ENCODE data around the gene ALOX12B.
"Not testable (repeated sequence)": the region's sequence is repeated elsewhere in the genome, so short reads cannot be mapped to it uniquely, and the experiment has no call there.

Gene ALOX12B

DNA sequence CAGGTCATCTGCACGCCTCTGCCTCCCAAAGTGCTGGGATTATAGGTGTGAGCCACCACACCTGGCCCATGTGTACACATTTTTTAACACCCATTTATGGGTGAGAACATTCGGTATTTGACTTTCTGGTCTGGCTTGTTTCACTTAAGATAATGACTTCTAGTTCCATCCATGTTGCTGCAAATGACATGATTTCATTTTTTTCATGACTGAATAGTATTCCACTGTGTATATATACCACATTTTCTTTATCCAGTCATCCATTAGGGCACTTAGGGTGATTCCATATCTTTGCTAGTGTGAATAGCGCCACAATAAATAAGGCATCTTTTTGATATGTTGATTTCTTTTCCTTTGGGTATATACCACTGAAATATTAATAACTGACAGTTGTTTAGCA is 5.6 kb downstream of the ALOX12B start:
- no peak for DNase-seq

DNA sequence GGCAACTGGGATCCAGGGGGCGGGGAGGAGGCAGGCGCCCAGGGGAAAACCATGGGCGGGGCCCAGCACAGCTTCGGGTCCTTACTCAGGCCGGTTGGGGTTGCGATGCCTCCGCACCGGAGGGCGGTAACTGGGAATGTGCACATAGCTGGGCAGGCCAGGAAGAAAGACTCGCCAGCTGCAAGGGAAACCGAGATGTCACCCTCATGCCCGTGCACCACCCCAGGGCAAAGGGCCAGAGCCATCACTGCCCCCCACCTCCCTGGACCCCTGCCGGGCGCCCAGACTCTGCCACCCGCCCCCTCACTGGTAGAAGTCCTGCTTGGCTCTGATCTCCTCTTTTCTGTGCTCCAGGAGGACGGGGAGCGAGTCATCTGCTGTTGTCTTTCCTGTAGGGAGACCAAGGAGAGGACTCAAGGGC is 6.7 kb downstream of the ALOX12B start:
- DNase-seq = no peak

DNA sequence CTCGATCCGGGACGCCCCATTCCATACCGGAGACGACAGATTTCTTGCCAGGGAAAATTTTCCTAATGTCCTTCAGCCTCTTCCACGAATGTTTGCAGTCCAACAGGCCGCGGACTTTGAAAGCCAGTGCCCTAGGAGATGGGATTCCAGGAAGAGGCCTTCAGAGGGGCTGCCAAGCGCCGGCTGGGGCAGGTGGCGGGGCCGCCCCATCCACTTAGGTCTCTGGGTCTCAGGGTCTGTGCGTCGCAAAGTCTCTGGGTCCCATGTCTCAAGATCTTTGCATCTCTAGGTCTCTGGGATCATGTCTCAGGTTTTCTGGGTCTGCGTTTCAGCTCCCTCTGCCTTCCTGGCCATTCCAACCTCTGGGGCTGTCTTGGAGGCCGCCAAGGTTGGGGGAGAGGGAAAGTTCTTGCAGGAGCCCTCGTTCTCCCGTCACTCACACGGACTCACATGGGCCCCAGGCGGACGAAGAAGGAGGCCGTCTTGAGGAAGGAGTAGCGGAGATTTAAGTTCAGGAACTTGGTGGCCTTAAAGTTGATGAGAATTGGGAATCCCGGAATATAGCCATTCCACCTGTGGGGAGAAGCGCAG is 7.2 kb downstream of the ALOX12B start:
- DNase-seq = no peak

DNA sequence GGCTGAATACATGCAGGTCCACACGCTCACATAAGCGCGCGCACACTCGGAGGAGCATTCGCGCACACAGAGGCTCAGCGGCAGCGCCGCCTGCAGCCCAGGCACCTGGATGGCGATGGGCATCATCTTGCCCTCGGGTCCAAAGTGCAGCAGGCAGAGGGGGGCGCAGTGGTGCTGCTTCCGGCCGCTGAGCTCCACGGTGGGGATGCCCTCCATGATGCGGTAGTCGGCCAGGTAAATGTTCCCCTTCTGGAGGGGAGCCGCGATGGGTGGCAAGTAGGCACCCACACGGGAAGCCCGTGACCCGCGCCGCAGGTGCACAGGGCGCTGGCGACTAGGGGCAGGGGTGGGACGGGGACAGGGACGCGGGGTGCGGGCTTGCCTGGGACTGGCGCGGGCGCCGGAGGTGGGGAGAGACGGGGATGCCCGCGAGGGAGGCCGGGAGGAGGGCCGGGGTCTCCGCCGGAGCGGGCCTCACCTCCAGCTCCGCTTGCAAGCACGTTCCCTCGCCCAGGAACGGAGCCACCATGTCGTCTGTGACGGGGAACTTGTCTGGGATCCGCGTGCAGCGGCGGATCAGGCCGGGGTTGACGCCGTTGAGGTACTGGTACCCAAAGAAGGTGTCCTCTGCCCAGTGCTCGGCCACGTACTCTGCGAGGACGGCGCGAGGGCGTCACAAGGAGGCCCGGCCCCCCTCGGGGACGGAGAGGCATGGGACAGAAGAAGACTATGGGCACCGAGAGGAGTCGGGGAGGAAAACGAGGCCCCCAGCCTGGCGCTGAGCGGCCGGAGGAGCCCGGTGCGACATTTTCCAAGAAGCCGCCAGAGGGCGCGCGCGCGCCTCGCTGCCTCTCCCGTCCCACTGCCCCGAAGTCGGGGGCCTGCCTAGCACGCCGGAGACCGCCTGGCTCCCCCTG is 8.0 kb downstream of the ALOX12B start:
- no peak for DNase-seq

DNA sequence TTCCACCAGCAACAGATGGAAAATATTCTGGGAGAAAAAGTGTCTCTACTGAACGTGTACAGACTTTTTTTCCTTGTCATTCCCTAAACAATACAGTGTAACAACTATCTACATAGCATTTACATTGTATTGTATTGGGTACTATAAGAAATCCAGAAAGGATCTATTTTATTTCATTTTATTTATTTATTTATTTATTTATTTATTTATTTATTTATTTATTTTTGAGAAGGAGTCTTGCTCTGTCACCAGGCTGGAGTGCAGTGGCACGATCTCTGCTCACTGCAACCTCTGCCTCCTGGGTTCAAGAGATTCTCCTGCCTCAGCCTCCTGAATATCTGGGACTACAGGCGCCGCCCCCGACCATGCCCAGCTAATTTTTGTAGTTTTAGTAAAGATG is 9.6 kb downstream of the ALOX12B start:
- DNase-seq = not testable (repeated sequence)

DNA sequence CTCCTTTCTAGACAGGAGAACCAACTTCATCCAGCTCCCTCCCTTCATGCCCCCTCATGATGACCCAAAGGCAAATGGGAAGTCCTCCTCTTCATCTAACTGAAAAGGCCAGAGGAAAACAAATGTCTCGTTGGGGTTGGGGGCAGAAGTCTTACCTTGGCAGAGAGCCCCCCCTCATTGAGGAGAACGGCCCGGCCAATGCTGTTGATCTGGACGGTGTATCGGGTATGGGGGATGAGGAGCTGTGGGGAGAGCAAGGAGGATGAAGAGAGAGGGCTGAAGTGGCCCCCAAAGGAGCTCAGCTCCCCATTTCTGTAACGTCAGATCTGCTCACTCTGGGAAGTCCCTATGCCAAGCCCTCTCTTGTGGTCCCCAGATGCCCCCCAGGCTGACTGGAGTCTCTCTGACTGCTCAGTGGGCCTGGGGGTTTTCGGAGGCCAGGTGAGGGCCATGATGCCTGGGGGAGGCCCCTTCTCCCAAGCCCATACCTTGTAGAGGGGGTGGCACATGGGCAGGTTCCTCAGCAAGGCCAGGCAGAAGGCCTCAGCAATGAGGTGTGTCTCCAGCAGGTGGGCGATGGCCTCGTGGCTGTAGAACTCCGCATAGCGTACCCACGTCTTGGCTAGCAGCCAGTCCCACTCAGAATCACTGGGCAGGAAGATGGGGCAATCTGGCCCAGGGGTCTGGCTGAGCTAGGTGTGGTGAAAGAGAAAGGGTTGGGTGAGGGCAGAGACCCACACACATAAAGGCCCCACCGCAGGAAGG is 10.8 kb downstream of the ALOX12B start:
- DNase-seq = no peak

DNA sequence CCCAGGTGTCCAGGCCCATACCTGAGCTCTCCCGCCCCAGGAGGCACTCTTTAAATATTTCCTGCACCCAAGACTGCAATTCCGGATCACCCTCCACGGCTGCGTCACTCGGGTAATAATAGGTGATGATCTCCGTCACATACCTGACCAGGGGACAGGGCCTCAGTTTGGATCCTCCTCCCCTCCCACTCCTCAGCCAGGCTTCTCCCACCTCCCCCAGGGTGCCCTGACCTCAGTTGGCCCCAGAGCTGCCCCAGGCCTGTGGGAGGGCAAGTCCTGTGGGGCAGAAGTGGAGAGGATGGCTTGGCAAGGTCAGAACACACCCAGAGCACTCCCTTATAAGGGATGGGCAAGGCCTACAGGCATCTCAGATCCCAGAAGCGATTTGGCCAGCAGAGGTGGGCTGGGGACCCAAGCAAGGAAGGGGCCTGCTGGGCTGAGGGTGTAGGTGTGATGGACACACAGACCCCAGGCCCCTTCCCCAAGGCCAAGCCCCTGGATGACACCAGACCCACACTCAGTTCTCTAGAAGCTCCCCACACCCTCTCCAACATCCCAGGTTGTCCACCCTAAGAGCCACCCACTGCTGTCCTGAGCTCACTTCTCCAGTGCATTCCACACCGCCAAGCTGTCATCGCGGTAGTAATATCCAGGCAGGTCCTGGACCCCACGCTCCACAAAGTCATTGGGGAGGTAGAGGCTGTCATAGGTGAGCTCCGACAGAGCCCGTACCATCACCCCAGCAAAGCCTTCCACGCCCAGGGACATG is 11.8 kb downstream of the ALOX12B start:
- no peak for DNase-seq

DNA sequence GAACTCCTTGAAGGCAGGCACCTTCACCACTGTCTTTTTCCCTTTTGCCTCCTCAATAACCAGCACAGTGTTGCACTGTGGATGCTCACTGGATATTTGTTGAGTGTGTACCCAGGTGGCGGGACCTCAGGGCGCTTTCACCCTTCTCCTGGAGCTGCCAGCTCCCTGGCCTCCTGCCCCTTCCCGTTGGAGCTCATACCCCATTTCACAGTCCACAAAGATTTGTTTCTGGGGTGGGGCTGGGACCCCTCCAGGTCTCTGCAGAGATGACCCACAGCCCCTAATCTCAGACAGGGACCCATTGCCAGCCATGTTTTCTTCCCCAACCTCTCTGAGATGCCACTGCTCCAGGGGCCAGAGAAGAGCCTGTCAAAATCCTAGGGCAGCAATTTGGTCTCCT is 12.4 kb downstream of the ALOX12B start:
- DNase-seq = no peak

DNA sequence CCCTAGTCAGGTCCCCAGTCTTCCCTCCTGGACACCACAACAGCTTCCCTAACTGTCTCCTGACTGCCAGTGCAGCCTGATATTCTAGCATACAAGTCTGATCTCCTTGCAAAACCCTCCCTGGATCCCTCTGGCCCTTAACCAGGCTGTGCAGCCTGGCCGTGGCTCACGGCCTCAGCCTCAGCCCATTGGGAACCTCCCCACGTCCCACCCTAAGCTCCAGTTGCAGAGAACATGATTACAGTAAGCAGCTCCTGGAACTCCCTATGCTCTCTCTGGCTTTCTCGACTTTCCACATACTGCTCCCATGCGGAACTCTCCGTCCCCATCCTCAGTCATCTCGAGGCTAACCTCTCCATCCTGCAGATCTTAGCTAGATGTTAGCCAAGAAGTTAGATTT is 13.0 kb downstream of the ALOX12B start:
- DNase-seq = no peak

DNA sequence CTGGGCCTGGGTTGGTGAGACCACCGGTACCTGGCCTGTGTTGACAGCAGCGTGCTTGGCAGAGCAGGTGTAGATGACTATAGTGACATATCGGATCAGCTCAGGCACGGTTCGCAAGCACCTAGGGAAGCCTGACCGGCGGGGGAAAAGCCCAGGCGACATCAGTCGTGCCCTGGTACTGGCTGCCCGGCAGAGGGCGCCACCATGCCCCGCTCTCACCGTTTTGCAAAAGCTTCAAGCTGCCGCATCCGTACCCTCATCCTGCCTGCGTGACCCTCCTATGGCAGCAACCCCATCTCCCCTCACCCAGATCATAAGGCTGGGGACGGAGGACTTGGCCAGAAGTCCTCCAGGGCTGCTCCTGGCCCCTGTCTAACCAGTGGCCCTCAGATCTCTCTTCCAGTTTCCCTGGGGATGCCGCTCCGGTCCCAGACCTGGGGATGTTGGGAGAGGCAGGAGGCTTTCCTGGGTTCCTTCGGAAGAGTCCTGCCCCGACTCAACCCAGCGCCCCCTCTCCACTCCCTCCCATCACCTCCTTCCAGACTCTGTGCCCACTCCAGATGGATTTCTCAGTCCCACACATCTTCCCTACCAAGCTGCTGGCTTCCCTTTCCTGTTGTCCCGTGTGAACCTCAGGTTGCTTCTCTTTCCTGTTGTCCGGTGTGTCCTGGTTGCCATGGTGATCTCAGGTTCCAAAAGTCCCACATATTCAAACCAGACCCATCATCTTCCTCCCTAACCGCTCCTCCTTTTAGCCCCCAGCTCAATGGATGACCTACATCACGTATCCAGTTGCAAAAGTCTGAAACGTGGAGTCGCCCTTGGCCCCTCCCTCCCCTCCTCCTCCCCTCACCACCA is 13.7 kb downstream of the ALOX12B start:
- no peak for DNase-seq

DNA sequence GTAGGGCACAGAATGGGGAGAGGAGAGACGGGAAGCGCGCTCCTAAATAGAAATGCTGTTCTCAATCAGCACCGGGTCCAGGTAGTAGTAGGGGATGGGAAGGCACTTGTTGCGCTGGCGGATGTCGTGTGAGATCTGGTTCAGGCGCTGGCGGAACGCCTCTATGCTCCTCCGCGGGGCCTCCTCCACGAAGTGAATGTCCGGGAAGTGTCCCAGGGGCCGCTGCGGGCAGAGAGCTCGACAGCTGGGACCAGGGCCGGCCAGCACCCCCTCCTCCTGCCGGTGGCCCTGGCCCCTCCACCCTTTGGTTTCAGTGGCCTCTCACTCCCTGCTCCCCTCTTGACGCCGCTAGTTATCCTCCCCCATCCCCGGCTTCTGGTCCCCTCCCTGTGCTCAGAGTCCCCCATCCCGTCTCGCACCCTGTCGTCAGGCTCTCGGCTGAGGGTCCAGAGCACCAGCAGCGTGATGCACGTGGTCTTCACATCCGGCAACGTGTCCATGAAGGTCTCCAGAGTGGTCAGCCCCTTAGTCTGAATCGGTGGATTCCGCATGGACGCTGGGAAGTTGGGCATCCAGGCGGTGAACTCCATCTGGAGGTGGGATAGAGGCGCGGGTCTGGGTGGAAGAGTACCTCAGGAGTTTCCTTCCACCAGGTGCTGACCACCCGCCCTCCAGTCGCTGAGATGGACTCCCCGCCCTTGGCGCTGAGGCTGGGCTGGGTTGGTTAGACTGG is 14.6 kb downstream of the ALOX12B start:
- no peak for DNase-seq

DNA sequence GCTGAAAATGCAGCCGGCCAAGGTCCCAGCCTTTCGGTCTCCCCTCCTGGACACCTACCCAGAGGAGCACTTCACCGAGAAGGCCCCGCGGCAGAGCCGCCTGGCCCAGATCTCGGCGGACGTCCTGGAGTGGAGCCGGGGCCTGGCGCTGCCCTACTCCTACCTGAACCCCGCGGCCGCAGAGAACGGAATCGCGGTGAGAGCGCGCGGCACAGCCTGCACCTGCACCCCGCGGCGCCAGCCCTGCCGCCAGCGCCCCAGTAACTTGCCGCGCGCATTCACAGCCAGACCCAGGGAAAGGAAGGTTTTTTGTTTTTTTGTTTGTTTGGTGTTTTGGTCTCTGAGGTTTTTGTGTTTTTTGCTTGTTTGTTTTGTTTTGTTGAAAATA is 15.2 kb downstream of the ALOX12B start:
- DNase-seq = no peak

DNA sequence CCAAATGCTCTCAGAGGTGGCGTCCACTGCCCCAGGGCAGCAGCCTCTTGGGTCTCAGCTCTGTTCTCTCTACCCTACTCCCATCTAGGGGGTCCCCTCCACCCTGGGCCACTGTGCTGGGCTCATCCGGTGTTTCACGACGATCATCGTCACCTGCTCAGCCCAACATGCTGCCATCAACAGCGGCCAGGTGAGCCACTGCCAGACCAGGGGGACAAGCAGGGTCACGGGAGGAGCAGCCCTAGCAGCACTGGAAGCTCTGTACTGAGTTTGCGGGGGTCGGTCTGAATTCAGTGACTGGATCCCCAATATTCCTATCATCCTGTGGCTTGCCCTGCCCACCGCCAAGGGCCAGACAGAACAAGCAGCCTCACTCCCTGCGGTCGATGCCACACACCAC is 16.0 kb downstream of the ALOX12B start:
- no peak for DNase-seq

DNA sequence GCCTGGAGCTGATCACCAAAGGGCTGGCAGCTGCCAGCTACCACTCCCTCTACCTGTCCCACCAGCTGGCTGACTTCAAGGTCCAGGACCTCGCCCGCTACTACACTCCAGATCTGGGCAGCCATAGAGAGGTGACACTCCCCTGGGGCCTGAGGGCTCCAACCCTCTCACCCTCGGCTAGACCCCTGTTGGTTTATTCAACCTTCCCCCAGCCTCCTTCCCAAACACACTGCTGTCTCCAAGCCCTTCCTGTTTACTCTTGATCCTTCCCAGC is 18.0 kb downstream of the ALOX12B start:
- DNase-seq = no peak

DNA sequence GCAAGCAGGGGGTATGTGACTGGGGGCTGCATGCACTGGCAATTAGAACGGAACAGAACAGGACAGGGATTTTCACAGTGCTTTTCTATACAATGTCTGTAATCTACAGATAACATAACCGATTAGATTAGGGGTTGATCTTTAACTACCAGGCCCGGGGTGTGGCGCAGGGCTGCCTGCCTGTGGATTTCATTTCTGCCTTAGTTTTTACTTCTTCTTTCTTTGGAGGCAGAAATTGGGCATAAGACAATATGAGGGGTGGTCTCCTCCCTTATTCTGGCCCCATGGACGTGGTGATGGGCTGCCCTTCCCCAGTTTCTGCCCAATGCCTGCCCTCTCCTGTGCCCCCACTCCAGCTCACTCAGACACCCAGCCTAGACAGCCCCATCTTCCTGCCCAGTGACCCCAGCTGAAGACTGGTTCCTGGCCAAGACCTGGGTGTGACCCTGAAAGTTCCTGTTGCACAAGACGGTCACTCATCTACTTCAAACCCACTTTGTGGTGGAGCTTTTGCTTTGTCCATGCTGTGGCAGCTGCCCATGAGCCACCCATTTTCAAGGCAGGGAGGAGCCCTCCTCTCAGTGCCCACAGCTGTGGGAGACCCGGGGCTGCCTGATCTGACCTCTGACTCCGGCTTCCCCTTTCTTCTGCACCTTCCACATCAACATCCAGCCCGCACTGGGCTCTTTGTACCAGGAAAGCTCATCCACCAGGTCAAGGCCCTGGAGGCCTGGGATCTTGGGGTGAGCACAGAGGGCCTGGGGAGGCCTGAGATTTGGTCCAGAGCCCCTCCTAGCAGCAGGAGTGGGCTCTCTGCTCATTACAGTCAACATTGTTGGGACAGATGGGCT is 18.6 kb downstream of the ALOX12B start:
- no peak for DNase-seq

DNA sequence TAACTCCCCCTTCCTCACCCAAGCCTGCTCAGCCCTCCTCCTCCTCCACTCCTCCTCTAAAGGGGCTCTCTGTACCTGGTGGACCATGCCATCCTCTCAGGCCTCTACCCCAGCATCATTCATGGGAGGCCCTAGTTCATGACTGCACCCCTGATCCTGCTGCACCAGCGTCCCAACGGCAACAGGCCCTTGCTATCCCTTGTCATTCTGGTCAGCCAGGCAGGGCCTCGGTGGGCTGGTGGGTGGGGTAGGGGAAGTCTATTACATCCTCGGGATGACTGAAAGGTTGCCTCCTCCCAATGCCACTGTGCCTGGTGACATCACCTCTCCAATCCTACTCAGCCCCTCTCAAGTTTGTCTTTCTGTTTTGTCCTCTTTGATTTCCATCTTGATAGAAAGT is 19.7 kb downstream of the ALOX12B start:
- no peak for DNase-seq

DNA sequence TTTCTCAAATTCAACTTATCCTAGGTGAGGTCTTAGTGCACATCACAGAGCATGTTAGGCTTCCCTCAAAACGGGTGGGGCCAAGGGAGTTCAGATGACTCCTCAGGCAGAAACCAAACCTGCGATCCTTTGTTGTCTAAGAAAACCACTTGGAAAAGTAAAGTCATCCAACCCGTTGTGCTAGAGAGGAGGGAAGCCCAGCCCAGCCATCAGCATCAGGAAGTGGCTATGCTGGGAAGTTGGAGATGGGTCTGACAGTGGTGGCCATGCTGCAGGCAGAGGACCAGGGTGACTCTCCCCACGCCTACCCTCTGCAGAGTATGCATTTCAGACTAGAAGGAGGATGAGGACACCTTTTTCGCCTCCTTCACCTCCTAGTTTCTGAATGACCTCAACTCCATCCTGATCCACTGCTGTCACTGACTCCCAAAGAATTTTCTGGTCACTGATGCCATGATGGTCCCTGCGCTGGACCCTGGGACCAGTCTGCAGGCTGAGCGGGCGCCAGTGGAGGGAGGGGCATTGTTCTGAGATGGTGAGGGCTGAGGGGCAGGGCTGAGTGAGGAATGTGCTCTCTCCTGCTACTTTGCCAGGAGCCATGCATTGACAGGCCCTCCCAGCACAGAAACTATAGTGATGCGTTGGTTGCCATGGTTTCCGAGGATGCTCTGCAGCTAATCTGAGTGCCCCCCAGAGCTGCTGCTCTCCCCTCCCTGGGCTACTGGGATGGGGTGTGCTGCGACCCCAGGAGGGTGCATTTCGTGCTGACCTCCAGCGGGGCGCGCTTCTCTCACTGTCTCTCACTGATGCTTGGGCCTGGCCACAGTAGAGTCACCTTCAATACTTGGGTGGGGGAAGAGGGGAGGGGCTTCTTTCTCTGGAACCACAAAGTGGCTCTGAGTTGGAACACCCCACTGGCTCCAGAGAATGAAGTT is 20.4 kb downstream of the ALOX12B start:
- no peak for DNase-seq

DNA sequence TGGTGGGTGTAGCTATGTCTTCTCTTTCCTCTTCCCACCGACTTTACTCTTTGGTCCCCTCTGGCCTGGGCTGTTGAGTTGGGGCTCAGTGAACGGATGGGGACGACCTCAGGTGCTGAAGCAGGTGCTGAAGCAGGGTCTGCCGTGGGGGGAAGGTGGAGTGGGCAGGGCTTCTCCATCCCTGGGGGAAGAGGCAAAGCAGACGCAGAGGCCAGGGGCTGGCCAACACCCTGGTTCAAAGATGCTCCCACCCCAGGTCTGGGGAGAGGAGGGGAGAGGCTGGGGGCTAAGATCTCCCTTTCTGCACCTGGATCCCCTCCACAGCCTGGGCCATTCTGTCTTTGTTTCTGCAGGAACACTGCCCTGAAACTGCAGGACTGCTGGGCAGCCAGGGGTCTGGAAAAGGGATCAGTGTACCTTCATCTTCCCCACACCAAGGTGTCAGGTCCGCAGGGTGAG is 22.9 kb downstream of the ALOX12B start:
- no peak for DNase-seq

Measured in SIG-M5 (cell line).